ENCODE results near the gene ARF3. TPM values are rescaled to one million over a fixed set of nuclear protein-coding genes. Genes with fewer than 3 reads are reported as not detected.
A peak's percentile ranks its signal among the peaks of the same experiment; 100 is the strongest.

ARF3 gene
- total and polyA plus RNA-seq, 7 donors, result 7.4 to 27.0 (median 18.1) TPM

DNA sequence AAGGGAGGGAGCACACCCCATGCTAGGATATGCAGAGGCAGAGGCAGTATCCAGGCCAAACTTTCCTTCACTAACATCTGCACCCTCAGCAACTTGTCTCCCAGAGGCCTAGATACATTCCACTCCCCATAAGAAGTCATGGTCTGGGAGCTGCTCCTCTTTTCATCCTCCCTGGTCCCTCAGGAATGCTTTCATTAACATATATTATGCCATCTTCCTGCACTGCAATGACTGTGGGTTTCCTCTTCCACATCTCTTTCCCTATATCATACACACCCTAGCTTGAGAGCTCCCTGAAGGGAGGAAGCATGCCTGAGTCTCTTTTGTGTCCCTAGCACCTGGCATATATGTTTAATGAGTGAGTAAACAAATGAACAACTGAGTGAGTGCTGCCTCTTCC is 33.3 kb upstream of the ARF3 start:
- Histone ChIP-seq H3K4me3 (no peak overlapping the region), H3K27me3 (ENCODE audit: insufficient read depth in 3 of 3, low read length in 2 of 3) (peaks cover 0 to 48% (median 0%) of the 10 kb centered on the region in 3 donors), H3K27ac (no peak overlapping the region), H3K9me3 (no peaks in the 10 kb centered on the region), H3K4me1 (peaks cover 10% of the 10 kb centered on the region), H3K36me3 (ENCODE audit: insufficient read depth in 1 of 2, low read depth in 1 of 2) (no peaks in the 10 kb centered on the region)
- DNase-seq (no peak), ATAC-seq (no peak)
- intact Hi-C loops (cut with DNase I), result no loop called here
- TF ChIP-seq, protein P1, sequence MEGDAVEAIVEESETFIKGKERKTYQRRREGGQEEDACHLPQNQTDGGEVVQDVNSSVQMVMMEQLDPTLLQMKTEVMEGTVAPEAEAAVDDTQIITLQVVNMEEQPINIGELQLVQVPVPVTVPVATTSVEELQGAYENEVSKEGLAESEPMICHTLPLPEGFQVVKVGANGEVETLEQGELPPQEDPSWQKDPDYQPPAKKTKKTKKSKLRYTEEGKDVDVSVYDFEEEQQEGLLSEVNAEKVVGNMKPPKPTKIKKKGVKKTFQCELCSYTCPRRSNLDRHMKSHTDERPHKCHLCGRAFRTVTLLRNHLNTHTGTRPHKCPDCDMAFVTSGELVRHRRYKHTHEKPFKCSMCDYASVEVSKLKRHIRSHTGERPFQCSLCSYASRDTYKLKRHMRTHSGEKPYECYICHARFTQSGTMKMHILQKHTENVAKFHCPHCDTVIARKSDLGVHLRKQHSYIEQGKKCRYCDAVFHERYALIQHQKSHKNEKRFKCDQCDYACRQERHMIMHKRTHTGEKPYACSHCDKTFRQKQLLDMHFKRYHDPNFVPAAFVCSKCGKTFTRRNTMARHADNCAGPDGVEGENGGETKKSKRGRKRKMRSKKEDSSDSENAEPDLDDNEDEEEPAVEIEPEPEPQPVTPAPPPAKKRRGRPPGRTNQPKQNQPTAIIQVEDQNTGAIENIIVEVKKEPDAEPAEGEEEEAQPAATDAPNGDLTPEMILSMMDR (IDR thresholded peaks at IDR 0.05), result no peak

DNA sequence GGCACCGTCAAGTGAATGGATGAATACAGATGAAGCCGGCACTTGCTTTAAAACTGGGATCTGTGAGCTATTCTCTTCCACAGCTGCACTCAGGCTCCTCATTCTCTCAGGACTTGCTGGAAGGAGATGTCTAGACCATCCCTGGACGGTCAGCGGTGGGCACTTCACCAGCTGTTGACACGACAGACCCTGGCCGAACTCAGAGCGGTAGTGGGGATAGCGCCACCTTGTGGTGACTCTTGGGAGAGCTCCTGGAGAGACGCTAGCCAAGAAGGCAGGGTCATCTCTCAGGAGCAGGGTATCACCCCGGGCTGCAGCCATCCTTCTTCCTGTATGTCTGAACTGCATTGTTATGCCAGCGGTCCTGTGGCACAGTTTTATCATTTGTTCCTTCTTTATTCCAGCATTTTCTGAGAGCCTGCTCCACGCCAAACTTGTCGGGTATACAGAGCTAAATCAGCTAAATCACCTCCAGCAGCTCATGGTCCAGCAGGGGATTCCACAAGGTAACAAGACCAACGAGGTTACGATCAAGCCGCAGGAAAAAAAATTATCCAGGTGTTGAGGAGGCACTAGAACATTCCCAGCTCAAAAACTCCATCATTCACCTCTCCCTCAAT is 30.9 kb upstream of the ARF3 start:
- no peaks in the 10 kb centered on the region for H3K9me3 ChIP-seq
- H3K4me1 ChIP-seq, result peaks cover 6% of the 10 kb centered on the region
- ATAC-seq (peak; percentile 67 to 82 (median 74)), DNase-seq (peak; percentile 67 to 84)
- H3K4me3 ChIP-seq, result no peak overlapping the region
- H3K36me3 ChIP-seq (ENCODE audit: insufficient read depth in 1 of 2, low read depth in 1 of 2), result no peaks in the 10 kb centered on the region
- H3K27ac ChIP-seq, result no peak overlapping the region
- intact Hi-C loops (cut with DNase I), result loop anchor here in 1 of 2 donors (5.0 kb wide), 1 partner anchor 131 kb away; no protein-coding TSS in a partner anchor
- TF ChIP-seq, protein P1 (IDR thresholded peaks at IDR 0.05), result peak; percentile 83
- H3K27me3 ChIP-seq (ENCODE audit: insufficient read depth in 3 of 3, low read length in 2 of 3), result peaks cover 0 to 32% (median 0%) of the 10 kb centered on the region in 3 donors
- 24 to 26% (median 24%) methylated on average over 16 of the region's 16 CpGs for WGBS, 3 donors

DNA sequence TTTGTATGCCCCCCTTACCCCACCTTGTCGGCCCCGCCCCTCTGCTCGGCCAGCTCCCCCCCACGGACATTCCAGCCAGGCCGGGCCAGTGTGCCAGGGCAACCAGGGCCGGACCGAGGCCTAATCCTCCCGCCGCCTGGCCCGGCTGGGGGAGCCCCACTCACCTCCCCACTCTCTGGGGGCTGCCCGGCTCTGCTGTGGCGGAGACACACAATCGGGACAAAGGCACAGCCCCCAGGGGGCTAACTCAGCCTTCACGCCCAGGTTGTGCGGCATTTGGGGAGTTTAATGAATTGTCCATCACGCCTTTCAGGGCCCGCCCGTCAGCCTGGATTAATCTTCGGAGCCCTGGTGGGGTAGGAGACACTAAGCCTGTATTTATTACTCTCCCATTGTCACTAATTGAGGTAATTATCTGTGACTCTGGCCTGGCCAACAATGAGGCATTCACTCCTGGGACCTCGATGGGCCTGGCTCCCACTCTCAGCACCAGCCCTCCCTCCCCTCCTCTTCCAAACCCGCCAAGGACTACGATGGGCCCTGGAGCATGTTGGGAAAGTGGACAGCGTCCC is 29.5 kb upstream of the ARF3 start:
- intact Hi-C loops (cut with DNase I), result loop anchor here in 1 of 2 donors (5.0 kb wide), 1 partner anchor 130 kb away; no protein-coding TSS in a partner anchor
- TF ChIP-seq, protein P1 (IDR thresholded peaks at IDR 0.05), result no peak
- DNase-seq (no peak), ATAC-seq (no peak)
- H3K27me3 ChIP-seq (ENCODE audit: insufficient read depth in 3 of 3, low read length in 2 of 3), result peaks cover 0 to 34% (median 7%) of the 10 kb centered on the region in 3 donors
- no peaks in the 10 kb centered on the region for H3K9me3 ChIP-seq
- H3K27ac ChIP-seq, result no peak overlapping the region
- H3K4me3 ChIP-seq, result no peak overlapping the region
- no peaks in the 10 kb centered on the region for H3K36me3 ChIP-seq (ENCODE audit: insufficient read depth in 1 of 2, low read depth in 1 of 2)
- WGBS, 3 donors, result 50 to 62% (median 52%) methylated on average over 19 to 23 of the region's 23 CpGs
- peaks cover 6% of the 10 kb centered on the region for H3K4me1 ChIP-seq

DNA sequence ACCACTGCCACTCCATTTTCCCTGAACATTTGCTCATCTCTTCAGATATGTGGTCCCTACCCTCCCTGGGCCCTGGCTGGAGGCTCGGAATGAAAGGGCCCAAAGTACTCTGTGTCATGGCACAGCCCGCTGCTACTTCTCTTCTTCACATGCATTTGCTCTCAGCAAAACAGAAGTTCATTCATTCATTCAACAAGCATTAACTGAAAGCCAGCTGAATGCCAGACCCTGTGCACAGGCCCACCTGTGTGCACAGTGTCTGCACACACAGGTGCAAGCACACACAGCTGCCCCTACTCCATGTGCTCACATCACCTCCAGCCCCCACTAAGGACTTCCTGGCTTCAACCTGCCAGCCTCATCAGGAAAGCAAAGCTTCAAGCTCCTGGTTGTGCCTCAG is 28.6 kb upstream of the ARF3 start:
- ATAC-seq, result no peak
- H3K4me3 ChIP-seq, result no peak overlapping the region

More for the DNA sequence above, 28.6 kb upstream of the ARF3 start:
- DNase-seq, result no peak
- WGBS, 3 donors, result 68 to 74% (median 69%) methylated on average over 2 of the region's 2 CpGs
- H3K27me3 ChIP-seq (ENCODE audit: insufficient read depth in 3 of 3, low read length in 2 of 3), result peaks cover 0 to 43% (median 16%) of the 10 kb centered on the region in 3 donors
- no peaks in the 10 kb centered on the region for H3K36me3 ChIP-seq (ENCODE audit: insufficient read depth in 1 of 2, low read depth in 1 of 2)
- TF ChIP-seq, protein P1 (IDR thresholded peaks at IDR 0.05), result no peak
- H3K27ac ChIP-seq, result no peak overlapping the region
- intact Hi-C loops (cut with DNase I), result loop anchor here in 1 of 2 donors (5.0 kb wide), 1 partner anchor 129 kb away; no protein-coding TSS in a partner anchor
- H3K9me3 ChIP-seq, result no peaks in the 10 kb centered on the region
- H3K4me1 ChIP-seq, result peaks cover 10% of the 10 kb centered on the region

Data from psoas muscle (tissue), 8 donors.